22Rv1 (cell line): ENCODE measurements around the gene TYK2.
A peak's percentile ranks its signal among the peaks of the same experiment; 100 is the strongest.
"Not testable (repeated sequence)": the region's sequence is repeated elsewhere in the genome, so short reads cannot be mapped to it uniquely, and the experiment has no call there.

Experiments
- H3K27ac ChIP-seq: fragments of 450-650 bp; 2 replicates; pipeline ENCODE4 v1.5.1; 2017
- CTCF ChIP-seq: fragments of 450-650 bp; IDR thresholded peaks from 2 replicates; pipeline ENCODE4 v1.5.1; 2017; ENCODE audit warnings: mild to moderate bottlenecking
- ZFX ChIP-seq: fragments of 450-650 bp; IDR thresholded peaks from 2 replicates; pipeline ENCODE4 v1.6.1; 2017; ENCODE audit warnings: antibody characterized with exemption, borderline replicate concordance

Gene TYK2

GRCh38 chr19:10352764-10353671 lies 27.4 kb downstream of the TYK2 start:
- TF ChIP-seq CTCF (no peak), ZFX (no peak)
- H3K27ac ChIP-seq = peak overlapping the region; percentile 97

GRCh38 chr19:10346509-10346908 lies 33.9 kb downstream of the TYK2 start:
- no peak overlapping the region for H3K27ac ChIP-seq
- TF ChIP-seq CTCF (no peak), ZFX (no peak)

GRCh38 chr19:10344780-10345179 lies 35.6 kb downstream of the TYK2 start:
- no peak for TF ChIP-seq ZFX
- no peak for TF ChIP-seq CTCF

GRCh38 chr19:10343495-10343894 lies 36.9 kb downstream of the TYK2 start:
- TF ChIP-seq CTCF (no peak), ZFX (no peak)

More at GRCh38 chr19:10344780-10345179, 35.6 kb downstream of the TYK2 start:
- no peak overlapping the region for H3K27ac ChIP-seq

GRCh38 chr19:10339977-10340376 lies 40.4 kb downstream of the TYK2 start:
- H3K27ac ChIP-seq = no peak overlapping the region

More at GRCh38 chr19:10343495-10343894, 36.9 kb downstream of the TYK2 start:
- H3K27ac ChIP-seq = no peak overlapping the region

GRCh38 chr19:10339380-10339960 lies 40.9 kb downstream of the TYK2 start, which contains the start of gene ICAM3:
ICAM3 (minus strand) TSS chr19:10339624; CDS start chr19:10339614, 10 bp downstream.
- TF ChIP-seq ZFX (no peak), CTCF (no peak)

More at GRCh38 chr19:10339977-10340376, 40.4 kb downstream of the TYK2 start:
- TF ChIP-seq ZFX (no peak), CTCF (no peak)

GRCh38 chr19:10338940-10339339 lies 41.4 kb downstream of the TYK2 start:
- H3K27ac ChIP-seq = no peak overlapping the region
- TF ChIP-seq CTCF (no peak), ZFX (no peak)

More at GRCh38 chr19:10339380-10339960, 40.9 kb downstream of the TYK2 start, which contains the start of gene ICAM3:
- no peak within 1 kb of the TSS for H3K27ac ChIP-seq

- not testable (repeated sequence) for H3K27ac ChIP-seq
Measured at GRCh38 chr19:10336725-10337124, 43.6 kb downstream of the TYK2 start.
